Transverse colon (tissue), 4 donors: ENCODE measurements around the gene BLNK.

ENCODE experiments used
- CTCF ChIP-seq, 5 experiments: fragments of 200-600 bp in 3 of 5; fragments of 450-650 bp in 2 of 5; sonication (generic) in 3 of 5; IDR thresholded peaks; 1 replicate in 2 of 5; 2 replicates in 3 of 5; pipeline ENCODE4 v1.5.1; 2016 to 2017; ENCODE audit warnings: antibody characterized with exemption in 5 of 5, inconsistent platforms in 3 of 5, mild to moderate bottlenecking in 2 of 5, moderate library complexity in 1 of 5
- POLR2AphosphoS5 ChIP-seq, 3 donors: sonication (generic); formaldehyde crosslinking; IDR thresholded peaks; one replicate each; pipeline ENCODE4 v1.6.1; 2016; ENCODE audit warnings: antibody characterized with exemption in 3 of 3

DNA sequence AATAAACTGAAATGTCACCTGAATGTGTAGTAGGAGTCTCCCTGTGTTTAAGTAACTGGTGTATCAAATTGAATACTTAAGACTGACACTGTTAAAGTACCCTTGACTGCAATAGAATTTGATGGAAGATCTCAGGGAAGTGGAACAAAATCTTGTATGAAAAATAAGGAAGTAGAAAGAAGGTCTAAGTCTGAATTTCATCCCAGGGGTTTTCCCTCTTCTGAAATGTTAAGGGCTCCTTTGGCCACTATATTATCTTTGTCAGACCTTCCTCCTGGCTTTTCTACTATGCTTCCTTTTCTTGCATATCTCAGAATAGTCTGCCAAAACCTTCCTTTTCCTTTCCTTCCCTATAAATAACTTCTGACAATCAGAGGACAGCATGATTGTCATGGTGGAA is 59.6 kb downstream of the BLNK start:
- TF ChIP-seq POLR2AphosphoS5 (IDR thresholded peaks at IDR 0.05) (no peak), CTCF (IDR thresholded peaks at IDR 0.05) (no peak)
